GM21515 (cell line): ENCODE data around the gene SOWAHD.
A peak's percentile ranks its signal among the peaks of the same experiment; 100 is the strongest.
"Not testable (repeated sequence)": the region's sequence is repeated elsewhere in the genome, so short reads cannot be mapped to it uniquely, and the experiment has no call there.

Source experiments
- ATAC-seq: cut with Tn5 transposase; IDR thresholded peaks from one replicate; pipeline ENCODE4 v1.9.1; 2021; ENCODE audit not compliant: unreplicated experiment

Gene SOWAHD

DNA sequence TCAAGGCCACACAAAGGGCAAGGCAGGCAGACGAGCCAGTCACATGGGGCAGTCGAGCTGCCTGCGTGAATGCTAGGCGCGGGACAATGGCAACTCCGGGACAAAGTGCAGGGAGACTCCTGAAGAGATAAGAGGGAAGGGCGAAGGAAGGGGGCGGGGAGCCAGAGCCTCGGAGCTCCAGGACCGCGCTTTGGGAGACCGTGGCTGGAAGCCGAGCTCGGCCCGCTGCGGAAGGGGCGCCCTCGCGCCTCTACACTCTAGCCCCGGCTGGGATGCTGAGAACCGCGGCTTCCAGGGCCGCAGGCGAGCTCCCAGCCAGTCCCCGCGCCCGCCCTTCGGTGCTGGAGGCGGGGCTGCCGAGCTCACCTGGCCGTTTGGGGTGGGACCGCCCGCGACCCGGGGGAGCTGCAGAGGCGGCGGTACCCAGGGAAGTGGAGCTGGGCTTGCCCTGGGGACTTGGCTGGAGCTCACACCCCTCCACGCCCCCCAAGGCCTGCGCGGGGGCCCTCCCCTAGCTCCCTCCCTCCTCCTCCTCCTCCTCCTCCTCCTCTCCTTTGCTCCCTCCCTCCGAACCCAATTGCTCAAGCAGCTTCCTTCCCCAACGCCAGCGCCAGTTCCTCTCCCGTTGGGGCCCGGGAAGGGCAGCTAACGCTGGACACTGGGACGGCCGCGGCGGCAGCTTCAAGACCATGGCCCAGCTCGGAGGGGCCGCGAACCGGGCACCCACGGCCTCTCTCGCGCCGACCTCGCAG, at the start of gene SOWAHD:
Gene SOWAHD (plus strand): TSS at position 610 of the 752 bp plus-strand sequence. CDS start 80 bp downstream, at position 690.
- ATAC-seq, result no peak

DNA sequence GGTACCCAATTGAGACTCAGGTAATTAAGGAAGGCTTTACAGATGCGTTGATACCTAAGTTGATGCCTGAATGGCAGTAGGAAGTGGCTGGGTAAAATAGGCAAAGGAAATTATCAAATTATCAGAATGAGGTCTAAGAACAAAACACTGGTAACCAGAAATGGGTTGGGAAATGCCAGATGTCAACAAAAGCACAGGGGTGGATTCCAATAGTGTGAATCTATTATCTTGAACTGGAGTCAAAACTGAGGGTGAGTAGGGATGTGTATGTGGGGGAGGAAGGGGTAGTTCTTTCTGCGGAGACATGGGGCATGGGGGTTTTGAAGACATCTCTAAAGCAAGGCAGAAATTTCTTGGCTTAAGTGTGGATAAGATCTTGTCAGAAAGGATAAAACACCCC, 49.5 kb upstream of the SOWAHD start:
- no peak for ATAC-seq

DNA sequence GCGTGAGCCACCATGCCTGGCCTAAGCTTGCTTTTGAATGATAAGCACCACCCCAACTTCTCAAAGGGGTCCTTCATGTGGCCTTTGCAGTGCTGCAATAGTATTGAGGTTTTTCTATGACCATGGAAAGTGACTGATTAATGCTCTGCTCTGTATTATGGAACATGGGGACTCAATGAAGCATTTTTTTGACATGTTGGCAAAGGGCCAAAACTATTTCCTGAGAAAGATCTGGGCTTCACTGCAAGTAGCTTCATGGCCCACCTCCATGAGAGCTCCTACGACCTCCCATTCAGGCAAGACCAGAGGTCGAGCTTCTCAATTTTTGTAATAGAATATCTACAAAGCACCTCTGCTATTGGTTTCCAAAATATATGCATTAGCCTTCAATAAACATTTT, 48.8 kb upstream of the SOWAHD start:
- ATAC-seq, result no peak

- ATAC-seq, result no peak
These were observed 36.9 kb upstream of the SOWAHD start for GRCh38 chrX:119721487-119721886.

GRCh38 chrX:119721926-119722325, 36.5 kb upstream of the SOWAHD start:
- no peak for ATAC-seq

DNA sequence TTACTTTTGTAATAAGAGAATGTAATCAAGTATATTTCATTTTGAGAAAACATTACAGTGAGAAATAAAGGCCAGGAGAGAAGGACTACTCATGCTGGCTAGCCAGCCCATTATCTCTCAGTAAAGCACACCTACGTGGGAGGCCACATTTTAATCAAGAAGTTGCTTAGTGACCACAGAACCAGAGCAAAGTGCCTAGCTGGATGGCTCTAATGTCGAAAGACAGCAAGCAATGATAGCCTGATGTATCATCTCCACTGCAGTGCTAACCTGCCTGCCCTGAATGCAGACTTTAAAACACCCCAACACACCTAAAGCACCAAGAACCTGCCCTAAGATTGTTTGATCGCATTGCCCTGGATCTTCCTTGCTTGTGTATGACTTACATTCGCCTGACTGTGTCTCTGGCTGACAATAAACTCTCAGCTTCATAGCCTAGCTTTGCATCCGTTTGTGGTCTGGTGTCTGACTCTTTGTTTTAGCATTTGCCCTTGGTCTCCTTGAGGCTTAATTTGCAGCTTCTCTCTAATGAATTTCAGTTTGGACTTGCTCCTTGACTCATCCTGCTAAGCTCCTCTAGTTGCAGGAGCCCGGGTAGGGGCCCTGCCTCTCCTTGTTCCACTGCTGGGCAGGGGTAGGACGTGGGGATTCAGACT, 31.4 kb upstream of the SOWAHD start:
- no peak for ATAC-seq

DNA sequence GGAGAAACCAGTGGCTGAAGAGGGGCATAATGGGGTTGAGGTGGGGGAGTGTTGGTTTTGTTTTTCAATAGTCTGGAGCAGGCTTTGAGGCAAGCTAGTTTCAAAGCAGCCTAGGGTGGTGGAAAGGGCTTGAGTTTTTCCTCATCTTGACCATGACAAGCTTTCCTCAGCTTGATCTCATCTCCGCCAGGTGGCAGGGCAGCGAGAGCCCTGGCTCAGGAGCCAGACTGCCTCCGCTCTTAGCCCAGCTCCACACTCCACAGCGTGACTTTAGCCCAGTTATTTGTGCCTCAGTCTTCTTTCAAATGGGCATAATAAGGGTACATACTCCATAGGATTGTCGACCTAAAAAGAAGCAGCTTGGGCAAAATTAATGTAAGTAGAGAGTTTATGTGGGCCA, 29.9 kb upstream of the SOWAHD start:
- ATAC-seq, result no peak

DNA sequence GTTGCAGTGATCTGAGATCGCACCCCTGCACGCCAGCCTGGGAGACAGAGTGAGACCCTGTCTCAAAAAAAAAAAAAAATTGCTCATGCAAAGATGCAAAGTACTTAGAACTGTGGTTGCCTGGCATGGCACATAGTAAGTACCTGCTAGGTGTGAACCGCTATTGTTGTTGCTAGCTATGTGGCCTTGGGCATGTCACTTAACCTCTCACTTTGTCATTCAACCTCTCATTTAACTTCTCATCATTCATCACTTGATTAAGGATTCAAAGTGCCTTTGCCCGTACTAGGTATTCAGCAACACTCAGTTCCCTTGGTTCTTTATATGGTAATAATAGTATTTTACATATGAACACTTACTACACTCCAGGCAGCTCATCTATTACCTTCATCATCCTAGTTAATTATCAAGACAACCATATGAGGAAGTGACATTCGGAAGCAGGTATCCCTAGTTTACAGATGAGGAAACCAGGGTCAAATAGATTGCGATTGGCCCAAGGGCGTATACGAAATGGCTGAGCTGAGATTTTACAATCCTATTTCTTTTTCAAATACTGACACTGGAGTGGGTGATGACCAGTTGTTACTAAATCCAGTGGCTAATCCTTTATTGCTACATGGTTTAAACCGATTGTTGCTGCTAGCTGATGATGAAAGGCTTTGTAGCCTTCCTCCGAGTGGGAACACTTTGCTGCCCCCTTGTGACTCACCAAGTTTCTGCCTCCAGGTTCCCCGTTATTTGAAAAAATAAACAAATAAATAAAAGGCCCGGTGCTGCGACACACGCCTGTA, 28.8 kb upstream of the SOWAHD start:
- ATAC-seq, result no peak

DNA sequence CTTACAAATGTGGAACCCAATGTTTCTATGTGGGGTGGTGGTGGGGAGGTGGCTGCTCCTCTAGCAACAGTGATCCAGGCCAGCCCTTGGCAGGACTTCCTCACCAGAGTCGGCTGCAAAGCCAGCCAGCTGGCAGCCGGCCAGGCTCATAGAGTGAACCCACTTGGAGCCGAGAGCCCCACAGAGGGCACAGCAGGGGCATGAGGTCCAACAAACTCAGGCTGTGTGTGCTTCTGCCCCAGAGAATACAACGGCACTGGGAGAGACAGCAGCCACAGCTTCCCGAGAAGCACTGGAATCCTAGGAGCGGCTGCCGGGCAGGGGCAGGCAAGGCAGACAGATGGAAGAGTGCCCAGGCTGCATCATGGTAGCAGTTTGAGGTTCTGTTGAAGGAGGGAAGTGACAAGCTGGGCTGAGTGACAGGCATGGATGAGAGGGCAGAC, 23.5 kb upstream of the SOWAHD start:
- no peak for ATAC-seq

DNA sequence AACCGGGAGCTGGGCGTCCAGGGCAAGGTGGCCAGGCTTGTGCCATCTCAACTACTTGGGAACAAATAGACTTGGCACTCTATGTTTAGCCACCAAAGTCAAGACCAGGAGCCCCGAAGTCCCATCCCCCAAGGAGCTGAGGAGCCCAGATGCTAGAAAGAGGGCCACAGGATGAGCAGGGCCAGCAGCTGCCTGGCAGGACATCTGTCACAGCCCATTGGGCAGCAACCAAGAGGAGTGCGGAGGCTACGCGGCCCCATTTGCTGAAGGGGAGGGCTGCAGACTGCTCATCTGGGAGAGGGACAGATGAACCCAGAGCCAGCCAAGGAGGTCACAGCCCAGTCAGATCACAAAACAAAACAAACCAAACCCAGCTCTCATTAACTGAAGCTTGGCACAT, 22.9 kb upstream of the SOWAHD start:
- ATAC-seq, result no peak

DNA sequence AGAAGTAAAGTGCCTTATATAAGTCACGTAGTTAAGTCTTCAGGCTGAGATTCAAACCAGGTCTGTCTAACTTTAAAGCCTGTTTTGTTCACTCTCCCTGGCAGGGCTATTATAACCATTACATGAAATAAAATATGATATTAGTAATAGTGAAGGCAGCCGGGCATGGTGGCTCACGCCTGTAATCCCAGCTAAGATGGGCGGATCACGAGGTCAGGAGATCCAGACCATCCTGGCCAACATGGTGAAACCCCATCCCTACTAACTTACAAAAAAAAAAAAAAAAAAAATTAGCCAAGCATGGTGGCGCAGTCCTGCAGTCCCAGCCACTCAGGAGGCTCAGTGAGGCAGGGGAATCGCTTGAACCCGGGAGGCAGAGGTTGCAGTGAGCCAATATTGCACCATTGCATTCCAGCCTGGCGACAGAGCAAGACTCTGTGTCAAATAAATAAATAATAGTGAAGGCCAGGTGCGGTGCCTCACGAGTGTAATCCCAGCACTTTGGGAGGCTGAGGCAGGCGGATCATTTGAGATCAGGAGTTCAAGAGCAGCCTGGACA, 22.1 kb upstream of the SOWAHD start:
- ATAC-seq, result no peak

DNA sequence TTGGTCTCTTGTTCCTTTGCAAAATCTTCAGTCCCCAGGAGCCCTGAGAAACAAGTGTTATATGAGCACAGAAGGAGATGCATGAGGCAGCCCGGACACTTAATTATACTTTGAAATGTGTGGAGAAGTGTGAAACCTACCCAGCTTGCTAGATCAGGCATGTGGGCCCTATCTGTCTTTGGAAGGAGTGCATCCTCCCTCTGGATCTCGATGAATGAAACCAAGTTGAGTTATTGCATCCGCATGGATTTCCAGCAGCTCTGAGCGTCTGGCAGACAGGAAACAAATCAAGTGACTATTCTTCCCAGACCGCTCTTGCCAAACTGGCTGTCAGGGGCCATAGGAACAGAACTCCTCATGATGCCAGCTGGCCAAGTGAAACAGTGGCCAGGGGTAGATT, 19.6 kb upstream of the SOWAHD start:
- no peak for ATAC-seq

DNA sequence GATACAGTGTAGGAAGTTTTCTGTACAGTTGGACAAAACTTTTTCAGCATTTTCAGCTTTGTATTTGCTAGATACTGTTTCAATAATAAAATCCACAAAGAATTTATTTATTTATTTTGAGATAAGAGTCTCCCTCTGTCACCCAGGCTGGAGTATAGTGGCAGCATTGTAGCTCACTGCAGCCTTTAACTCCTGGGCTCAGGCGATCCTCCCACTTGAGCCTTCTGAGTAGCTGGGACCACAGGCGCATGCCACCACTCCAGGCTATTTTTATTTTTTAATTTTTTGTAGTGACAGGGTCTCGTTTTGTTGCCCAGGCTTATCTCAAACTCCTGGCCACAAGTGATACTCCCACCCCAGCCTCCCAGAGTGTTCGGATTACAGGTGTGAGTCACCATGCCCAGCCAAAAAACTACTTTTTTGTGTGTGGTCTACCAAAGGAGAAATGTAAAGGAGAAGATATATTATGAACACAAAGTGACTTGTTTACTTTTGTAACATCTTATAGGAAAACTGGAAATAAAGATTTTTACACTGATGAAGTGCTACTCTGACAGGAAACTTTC, 13.0 kb upstream of the SOWAHD start:
- ATAC-seq, result no peak

DNA sequence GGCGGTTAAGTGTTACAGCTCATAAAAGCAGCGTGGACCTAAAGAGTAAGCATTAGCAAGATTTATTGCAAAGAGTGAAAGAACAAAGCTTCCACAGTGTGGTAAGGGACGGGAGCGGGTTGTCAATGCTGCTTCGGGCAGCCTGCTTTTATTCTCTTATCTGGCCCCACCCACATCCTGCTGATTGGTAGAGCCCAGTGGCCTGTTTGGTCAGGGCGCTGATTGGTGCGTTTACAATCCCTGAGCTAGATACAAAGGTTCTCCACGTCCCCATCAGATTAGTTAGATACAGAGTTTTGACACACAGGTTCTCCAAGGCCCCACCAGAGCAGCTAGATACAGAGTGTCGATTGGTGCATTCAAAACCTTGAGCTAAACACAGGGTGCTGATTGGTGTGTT, 8.3 kb upstream of the SOWAHD start:
- not testable (repeated sequence) for ATAC-seq

DNA sequence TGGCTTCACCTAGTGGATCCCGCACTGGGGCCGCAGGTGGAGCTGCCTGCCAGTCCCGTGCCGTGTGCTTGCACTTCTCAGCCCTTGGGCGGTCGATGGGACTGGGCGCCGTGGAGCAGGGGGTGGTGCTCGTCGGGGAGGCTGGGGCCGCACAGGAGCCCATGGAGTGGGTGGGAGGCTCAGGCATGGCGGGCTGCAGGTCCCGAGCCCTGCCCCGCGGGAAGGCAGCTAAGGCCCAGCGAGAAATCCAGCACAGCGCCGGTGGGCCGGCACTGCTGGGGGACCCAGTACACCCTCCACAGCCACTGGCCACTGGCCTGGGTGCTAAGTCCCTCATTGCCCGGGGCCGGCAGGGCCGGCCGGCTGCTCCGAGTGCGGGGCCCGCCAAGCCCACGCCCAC, 7.6 kb upstream of the SOWAHD start:
- not testable (repeated sequence) for ATAC-seq

DNA sequence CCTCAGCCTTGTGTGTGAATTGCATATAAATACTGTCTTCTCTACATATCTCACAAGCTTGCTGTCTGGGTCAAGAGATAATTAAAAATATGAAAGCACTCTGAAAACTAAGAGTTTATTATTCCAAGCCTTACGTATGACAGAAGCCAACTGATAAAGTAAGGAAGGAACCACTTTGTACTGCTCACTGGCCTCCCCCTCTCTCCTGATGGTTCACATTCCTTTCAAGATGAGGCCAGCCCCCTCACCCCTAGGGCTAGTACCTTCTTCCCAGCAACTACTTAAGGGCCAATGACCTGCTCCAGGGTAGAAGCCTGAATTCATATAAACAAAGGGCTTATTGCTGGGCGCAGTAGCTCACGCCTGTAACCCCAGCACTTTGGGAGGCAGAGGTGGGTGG, 5.4 kb upstream of the SOWAHD start:
- no peak for ATAC-seq

GRCh38 chrX:119753639-119754257, 4.6 kb upstream of the SOWAHD start:
- ATAC-seq, result no peak

GRCh38 chrX:119755981-119756533, 2.3 kb upstream of the SOWAHD start:
- peak; percentile 49 for ATAC-seq

DNA sequence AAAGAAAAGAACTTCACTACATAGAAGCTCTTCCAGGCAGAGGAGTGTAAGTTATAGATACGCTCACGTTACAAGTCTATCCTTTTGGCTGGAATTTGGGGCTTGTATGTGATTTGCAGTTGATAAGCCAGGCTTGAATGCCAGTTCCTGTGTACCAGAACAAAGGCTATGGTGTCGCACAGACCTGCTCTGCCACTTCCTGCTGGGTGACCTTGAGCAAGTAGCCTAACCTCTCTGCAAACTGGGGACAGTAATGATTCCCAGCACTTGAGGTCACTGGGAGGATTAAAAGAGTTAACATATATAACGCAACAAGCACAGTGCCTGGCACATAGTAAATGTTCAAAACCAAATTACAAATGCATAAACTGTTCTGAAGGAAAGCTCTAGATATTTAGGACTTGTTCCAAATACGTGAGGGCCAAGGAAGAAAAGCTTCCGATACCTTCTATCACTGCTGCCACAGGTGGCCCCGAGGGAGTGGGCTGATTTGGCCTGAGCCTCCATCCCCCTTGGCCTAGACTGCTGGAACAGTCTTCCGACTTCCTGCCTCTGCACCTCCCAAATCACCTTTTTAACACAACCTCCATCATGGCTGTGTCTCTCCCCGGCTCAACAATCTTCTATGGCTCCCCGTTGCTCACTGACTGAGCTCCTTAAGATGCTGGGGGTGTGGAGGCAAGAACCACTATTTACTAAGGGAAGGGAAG, 1.3 kb upstream of the SOWAHD start:
- ATAC-seq, result no peak

DNA sequence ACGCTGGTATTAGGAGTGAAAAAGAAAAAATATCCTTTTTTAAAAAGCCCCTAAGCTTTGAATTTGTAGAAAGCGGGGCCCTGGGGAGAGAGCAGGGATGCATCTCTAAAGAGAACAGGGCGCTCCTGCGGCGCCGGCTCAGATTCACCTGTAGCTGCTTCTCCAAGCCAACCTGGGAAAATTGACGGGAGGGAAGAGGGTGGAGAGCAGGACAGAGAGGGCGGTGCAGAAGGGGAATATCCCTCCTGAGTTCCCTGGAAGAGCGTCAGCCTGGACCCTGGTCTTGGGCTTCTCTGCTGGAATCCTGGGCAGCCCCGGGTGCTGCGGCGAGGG, 776 bp upstream of the SOWAHD start:
- no peak for ATAC-seq
